ENCODE results near the gene PTGER1. TPM values are rescaled to one million over a fixed set of nuclear protein-coding genes. Genes with fewer than 3 reads are reported as not detected.

Gene PTGER1
- total RNA-seq, 1 donor from 2014 or later: 0.91 TPM

- DNase-seq (ENCODE audit: low read depth): no peak
- no peak overlapping the region for H3K27ac Mint-ChIP-seq (ENCODE audit: unreplicated experiment)
Observed at GRCh38 chr19:14437578-14438140, 37.5 kb downstream of the PTGER1 start.

DNA sequence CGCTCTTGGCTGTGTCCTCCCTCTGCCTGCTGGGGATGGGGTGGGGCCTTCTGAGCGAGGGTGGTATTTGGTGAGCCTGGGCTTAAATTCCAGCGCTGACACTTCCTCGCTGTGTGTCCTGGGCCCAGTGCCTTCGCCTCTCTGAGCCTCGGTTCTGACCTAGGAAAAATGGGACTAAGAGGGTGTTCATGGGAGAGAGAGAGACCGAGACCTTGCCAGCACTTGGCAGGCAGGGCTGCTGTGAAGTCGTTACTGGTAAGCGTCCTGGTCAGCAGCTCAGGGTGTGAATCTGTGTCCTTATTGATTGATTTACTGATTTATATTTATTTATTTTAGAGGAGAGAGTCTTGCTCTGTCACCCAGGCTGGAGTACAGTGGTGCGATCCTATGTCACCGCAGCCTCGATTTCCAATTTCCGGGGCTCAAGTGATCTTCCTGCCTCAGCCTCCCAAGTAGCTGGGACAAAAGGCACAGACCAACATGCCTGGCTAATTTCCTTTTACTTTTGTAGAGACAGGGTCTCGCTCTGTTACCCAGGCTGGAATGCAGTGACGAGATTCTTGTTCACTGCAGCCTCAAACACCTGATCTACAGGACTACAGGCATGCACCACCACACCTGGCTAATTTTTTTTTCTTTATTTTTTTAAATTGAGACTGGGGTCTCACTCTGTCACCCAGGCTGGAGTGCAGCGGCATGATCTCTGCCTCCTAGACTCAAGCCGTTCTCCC, 39.7 kb downstream of the PTGER1 start:
- Mint-ChIP-seq H3K36me3 (ENCODE audit: low read depth, unreplicated experiment) (peaks cover 2% of the 10 kb centered on the region), H3K27me3 (ENCODE audit: low read depth, unreplicated experiment) (peaks cover 4% of the 10 kb centered on the region), H3K4me1 (ENCODE audit: low read depth, unreplicated experiment) (peaks cover 2% of the 10 kb centered on the region), H3K27ac (ENCODE audit: unreplicated experiment) (no peak overlapping the region), H3K4me3 (ENCODE audit: unreplicated experiment) (peak overlapping the region; percentile 50), H3K9me3 (ENCODE audit: unreplicated experiment) (no peaks in the 10 kb centered on the region)
- H4K20me1 ChIP-seq (ENCODE audit: insufficient read depth, low read length): peaks cover 24% of the 10 kb centered on the region
- no peak overlapping the region for H3K9ac ChIP-seq (ENCODE audit: low read length)
- H3K4me1 ChIP-seq (ENCODE audit: insufficient read depth, low read length): peaks cover 16% of the 10 kb centered on the region
- H3K27me3 ChIP-seq (ENCODE audit: insufficient read depth, low read length): peaks cover 3% of the 10 kb centered on the region
- H3K4me2 ChIP-seq (ENCODE audit: low read length): peak overlapping the region; percentile 82
- FAIRE-seq: no peak
- peaks cover 30% of the 10 kb centered on the region for H3K79me2 ChIP-seq (ENCODE audit: insufficient read depth, low read length)
- H3K27ac ChIP-seq (ENCODE audit: low read depth, low read length): no peak overlapping the region
- no peak for DNase-seq (ENCODE audit: low read depth)
- H2AFZ ChIP-seq (ENCODE audit: low read depth, low read length): peak overlapping the region; percentile 45
- no peaks in the 10 kb centered on the region for H3K9me3 ChIP-seq (ENCODE audit: insufficient read depth, low read depth, low read length)
- H3K36me3 ChIP-seq (ENCODE audit: insufficient read depth, low read length): no peaks in the 10 kb centered on the region
- TF ChIP-seq EZH2 (IDR thresholded peaks at IDR 0.05; ENCODE audit: insufficient read depth, low read length) (no peak), CTCF (IDR thresholded peaks at IDR 0.05; ENCODE audit: insufficient read depth, low read depth, low read length) (no peak)
- H3K4me3 ChIP-seq (ENCODE audit: insufficient read depth, low read depth, low read length): no peak overlapping the region

More at GRCh38 chr19:14437578-14438140, 37.5 kb downstream of the PTGER1 start:
- H3K79me2 ChIP-seq (ENCODE audit: insufficient read depth, low read length): peaks cover 32% of the 10 kb centered on the region
- no peaks in the 10 kb centered on the region for H3K9me3 Mint-ChIP-seq (ENCODE audit: unreplicated experiment)
- no peak overlapping the region for H3K4me3 Mint-ChIP-seq (ENCODE audit: unreplicated experiment)
- H3K27ac ChIP-seq (ENCODE audit: low read depth, low read length): no peak overlapping the region
- no peaks in the 10 kb centered on the region for H3K27me3 ChIP-seq (ENCODE audit: insufficient read depth, low read length)
- peaks cover 29% of the 10 kb centered on the region for H4K20me1 ChIP-seq (ENCODE audit: insufficient read depth, low read length)
- TF ChIP-seq CTCF (IDR thresholded peaks at IDR 0.05; ENCODE audit: insufficient read depth, low read depth, low read length) (no peak), EZH2 (IDR thresholded peaks at IDR 0.05; ENCODE audit: insufficient read depth, low read length) (no peak)
- no peak overlapping the region for H3K4me3 ChIP-seq (ENCODE audit: insufficient read depth, low read depth, low read length)
- no peak for FAIRE-seq
- no peak overlapping the region for H3K9ac ChIP-seq (ENCODE audit: low read length)
- H3K27me3 Mint-ChIP-seq (ENCODE audit: low read depth, unreplicated experiment): no peaks in the 10 kb centered on the region
- no peaks in the 10 kb centered on the region for H3K9me3 ChIP-seq (ENCODE audit: insufficient read depth, low read depth, low read length)
- peaks cover 16% of the 10 kb centered on the region for H3K4me1 ChIP-seq (ENCODE audit: insufficient read depth, low read length)
- peaks cover 8% of the 10 kb centered on the region for H3K36me3 Mint-ChIP-seq (ENCODE audit: low read depth, unreplicated experiment)
- no peak overlapping the region for H3K4me2 ChIP-seq (ENCODE audit: low read length)
- H3K4me1 Mint-ChIP-seq (ENCODE audit: low read depth, unreplicated experiment): peaks cover 2% of the 10 kb centered on the region
- no peak overlapping the region for H2AFZ ChIP-seq (ENCODE audit: low read depth, low read length)
- peaks cover 3% of the 10 kb centered on the region for H3K36me3 ChIP-seq (ENCODE audit: insufficient read depth, low read length)
